HFFc6 (cell line): Measurements from ENCODE around the gene SSNA1. TPM values are rescaled to one million over a fixed set of nuclear protein-coding genes. Genes with fewer than 3 reads are reported as not detected.

Experiments
- DNase-seq: peaks from one replicate; pipeline ENCODE4 v3.0.0-alpha.2; 2018
- H3K27ac Mint-ChIP-seq: 2 replicates; pipeline ENCODE4 v1.8.0; 2020; ENCODE audit warnings: mild to moderate bottlenecking, mixed read lengths
- H3K27me3 Mint-ChIP-seq: 2 replicates; pipeline ENCODE4 v1.8.0; 2021; ENCODE audit warnings: mild to moderate bottlenecking, moderate library complexity, mixed read lengths; ENCODE audit not compliant: insufficient read depth
- H3K36me3 Mint-ChIP-seq: 2 replicates; pipeline ENCODE4 v1.8.0; 2021; ENCODE audit warnings: low read depth, mixed read lengths
- H3K4me1 Mint-ChIP-seq: 2 replicates; pipeline ENCODE4 v1.8.0; 2020; ENCODE audit warnings: low read depth, mixed read lengths
- H3K4me3 Mint-ChIP-seq: 2 replicates; pipeline ENCODE4 v1.8.0; 2020; ENCODE audit warnings: mild to moderate bottlenecking, moderate library complexity, mixed read lengths
- H3K9me3 Mint-ChIP-seq: 2 replicates; pipeline ENCODE4 v1.8.0; 2020; ENCODE audit warnings: mild to moderate bottlenecking, mixed read lengths
- CTCF ChIP-seq: fragments of 200-600 bp; sonication (generic); IDR thresholded peaks from 2 replicates; pipeline ENCODE4 v1.5.0; 2021; ENCODE audit warnings: antibody characterized with exemption, mild to moderate bottlenecking
- total RNA-seq, 6 experiments: library from RNA; stranded (reverse); fragmentation: NEBNext Ultra II Directional; extraction: Animal tissue kit (Norgen Biotek cat#: 25700); gene quantifications; 2 replicates in 1 of 6; 3 replicates in 5 of 6; pipeline ENCODE4 v1.2.3, GENCODE V29; 2021

The SSNA1 gene
- total RNA-seq, 6 experiments from 2014 or later, result 76.7 to 82.8 (median 82.1) TPM

GRCh38 chr9:137218754-137219271, 30.3 kb downstream of the SSNA1 start:
- no peaks in the 10 kb centered on the region for H3K36me3 Mint-ChIP-seq
- no peaks in the 10 kb centered on the region; the same call in 1 of the 2 replicates for H3K27me3 Mint-ChIP-seq
- TF ChIP-seq CTCF, result no peak
- no peak overlapping the region for H3K4me3 Mint-ChIP-seq
- DNase-seq, result no peak
- H3K4me1 Mint-ChIP-seq, result peaks cover 5% of the 10 kb centered on the region; the same call in 1 of the 2 replicates
- no peaks in the 10 kb centered on the region for H3K9me3 Mint-ChIP-seq
- H3K27ac Mint-ChIP-seq, result peak overlapping the region; percentile 52; the same call in 1 of the 2 replicates

GRCh38 chr9:137219757-137220316, 31.4 kb downstream of the SSNA1 start:
- Mint-ChIP-seq H3K4me1 (peaks cover 5% of the 10 kb centered on the region; the same call in 1 of the 2 replicates), H3K9me3 (no peaks in the 10 kb centered on the region), H3K4me3 (no peak overlapping the region), H3K27ac (no peak overlapping the region), H3K27me3 (no peaks in the 10 kb centered on the region; the same call in 1 of the 2 replicates), H3K36me3 (no peaks in the 10 kb centered on the region)
- DNase-seq, result no peak
- no peak for TF ChIP-seq CTCF

- no peaks in the 10 kb centered on the region for H3K36me3 Mint-ChIP-seq
- H3K27me3 Mint-ChIP-seq, result no peaks in the 10 kb centered on the region; the same call in 1 of the 2 replicates
- TF ChIP-seq CTCF, result no peak
- H3K4me1 Mint-ChIP-seq, result peaks cover 5% of the 10 kb centered on the region; the same call in 1 of the 2 replicates
- no peak overlapping the region for H3K4me3 Mint-ChIP-seq
- no peak overlapping the region for H3K27ac Mint-ChIP-seq
- no peak for DNase-seq
- no peaks in the 10 kb centered on the region for H3K9me3 Mint-ChIP-seq
These were observed 32.0 kb downstream of the SSNA1 start for GRCh38 chr9:137220317-137221094.

- Mint-ChIP-seq H3K9me3 (no peaks in the 10 kb centered on the region), H3K36me3 (no peaks in the 10 kb centered on the region), H3K27ac (no peak overlapping the region), H3K27me3 (no peaks in the 10 kb centered on the region; the same call in 1 of the 2 replicates), H3K4me1 (peaks cover 5% of the 10 kb centered on the region; the same call in 1 of the 2 replicates), H3K4me3 (no peak overlapping the region)
- no peak for TF ChIP-seq CTCF
- DNase-seq, result no peak
These were observed 32.6 kb downstream of the SSNA1 start for GRCh38 chr9:137221095-137221505.

- no peak overlapping the region for H3K4me3 Mint-ChIP-seq
- H3K27me3 Mint-ChIP-seq, result no peaks in the 10 kb centered on the region; the same call in 1 of the 2 replicates
- no peak for DNase-seq
- no peaks in the 10 kb centered on the region for H3K9me3 Mint-ChIP-seq
- H3K36me3 Mint-ChIP-seq, result no peaks in the 10 kb centered on the region
- TF ChIP-seq CTCF, result peak; percentile 8; the same call in 1 of the 2 replicates
- H3K4me1 Mint-ChIP-seq, result peaks cover 5% of the 10 kb centered on the region; the same call in 1 of the 2 replicates
- H3K27ac Mint-ChIP-seq, result no peak overlapping the region
These were observed 33.1 kb downstream of the SSNA1 start for GRCh38 chr9:137221506-137222111.
